Upper lobe of left lung (tissue), 4 donors: ENCODE data around the gene SEMA3G.

Source experiments
- CTCF ChIP-seq, 6 experiments: fragments of 450-650 bp in 4 of 6; fragments of 200-600 bp in 2 of 6; sonication (generic) in 2 of 6; IDR thresholded peaks; one replicate each; pipeline ENCODE4 v1.5.1; 2016 to 2019; ENCODE audit warnings: antibody characterized with exemption in 6 of 6
- POLR2AphosphoS5 ChIP-seq, 2 donors: sonication (generic); formaldehyde crosslinking; IDR thresholded peaks; one replicate each; pipeline ENCODE4 v1.5.1; 2017; ENCODE audit warnings: antibody characterized with exemption in 2 of 2

- TF ChIP-seq CTCF (IDR thresholded peaks at IDR 0.05) = no peak
- no peak for TF ChIP-seq POLR2AphosphoS5 (IDR thresholded peaks at IDR 0.05)
Observed at GRCh38 chr3:52403955-52404354, 40.9 kb downstream of the SEMA3G start.
